HFF-Myc (cell line): ENCODE results near the gene DMGDH.

Experiments used
- DNase-seq: peaks from one replicate; pipeline ENCODE4 v3.0.0-alpha.2; 2011; ENCODE audit warnings: low read depth; ENCODE audit errors: extremely low read depth
- H3K4me3 ChIP-seq: replicated peaks from 2 replicates; pipeline ENCODE4 v1.5.1; 2011; ENCODE audit warnings: low read depth, mild to moderate bottlenecking, control low read depth, low read length
- CTCF ChIP-seq: IDR thresholded peaks from 2 replicates; pipeline ENCODE4 v1.5.1; 2012; ENCODE audit warnings: mild to moderate bottlenecking, low read depth, low read length, control low read depth; ENCODE audit errors: missing control alignments

DMGDH gene

GRCh38 chr5:79086116-79086515 is 16.6 kb upstream of the DMGDH start:
- TF ChIP-seq CTCF, result no peak
- H3K4me3 ChIP-seq, result no peak overlapping the region
- DNase-seq, result no peak

DNA sequence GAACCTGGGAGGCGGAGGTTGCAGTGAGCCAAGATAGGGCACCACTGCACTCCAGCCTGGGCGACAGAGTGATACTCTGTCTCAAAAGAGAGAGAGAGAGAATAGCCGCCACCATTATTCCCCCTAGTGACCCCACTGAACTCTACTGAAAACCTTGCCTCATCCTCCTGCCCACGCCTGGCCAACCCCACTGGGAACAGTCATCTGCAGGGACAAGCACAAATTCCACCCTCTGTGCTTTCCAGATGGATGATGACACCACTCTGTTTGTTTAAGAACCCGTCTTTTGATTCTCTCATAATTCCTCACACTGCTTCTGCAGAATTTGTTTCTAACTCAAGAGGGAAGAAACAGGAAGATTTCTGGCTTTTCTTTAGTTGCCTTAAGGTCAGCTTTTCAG is 12.3 kb upstream of the DMGDH start:
- DNase-seq, result no peak
- TF ChIP-seq CTCF, result no peak
- no peak overlapping the region for H3K4me3 ChIP-seq

DNA sequence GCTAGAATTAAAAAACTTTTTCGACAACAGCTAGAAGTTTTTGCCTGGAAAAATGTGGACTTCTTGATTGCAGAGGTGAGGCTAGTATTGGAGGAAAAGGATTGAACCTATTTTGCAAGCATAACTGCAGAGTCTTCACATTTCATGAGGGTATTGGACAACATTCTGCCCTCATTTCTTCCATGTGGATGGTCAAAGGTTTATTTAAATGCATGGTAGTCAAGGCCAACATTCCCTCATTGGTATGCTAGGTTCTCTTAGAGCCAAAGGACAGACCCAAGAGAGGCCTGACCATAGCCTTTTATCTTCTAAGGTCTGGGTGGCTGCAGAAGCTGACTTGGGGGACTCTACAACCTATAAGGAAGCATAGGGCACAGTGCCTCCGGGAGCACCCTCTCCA is 11.3 kb upstream of the DMGDH start:
- DNase-seq, result no peak
- no peak for TF ChIP-seq CTCF
- H3K4me3 ChIP-seq, result no peak overlapping the region

DNA sequence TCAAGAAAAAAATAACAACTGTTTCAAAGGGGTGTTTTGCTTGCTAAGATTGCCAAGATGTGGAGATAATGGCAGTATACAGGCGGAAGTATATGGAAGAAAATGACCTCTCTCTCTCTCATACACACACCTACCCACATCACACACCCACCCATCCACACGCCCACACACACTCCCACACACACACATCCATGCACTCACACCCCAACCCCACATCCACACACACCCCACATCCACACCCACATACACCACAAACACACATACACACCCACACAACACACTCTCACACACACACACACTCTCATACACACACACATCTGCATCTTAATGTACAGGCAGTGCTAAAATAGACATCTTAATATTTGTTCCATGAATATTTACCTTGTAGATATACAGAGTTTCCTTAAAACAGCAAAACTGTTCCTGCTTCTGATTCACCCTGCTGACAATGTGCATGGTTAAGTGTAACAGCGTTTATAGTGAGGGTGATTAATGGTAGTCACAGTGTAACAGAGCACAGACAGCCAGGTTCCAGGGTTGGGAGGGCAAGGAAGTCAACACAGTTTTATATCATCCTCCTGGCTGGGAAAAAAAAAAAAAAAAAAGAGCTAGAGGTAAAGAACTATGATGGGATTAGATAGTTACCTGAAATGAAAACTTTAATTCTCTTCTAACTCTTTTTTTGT is 8.3 kb upstream of the DMGDH start:
- no peak for DNase-seq
- no peak overlapping the region for H3K4me3 ChIP-seq
- no peak for TF ChIP-seq CTCF

GRCh38 chr5:79076819-79077218 is 7.3 kb upstream of the DMGDH start:
- H3K4me3 ChIP-seq, result no peak overlapping the region
- TF ChIP-seq CTCF, result no peak
- DNase-seq, result no peak

DNA sequence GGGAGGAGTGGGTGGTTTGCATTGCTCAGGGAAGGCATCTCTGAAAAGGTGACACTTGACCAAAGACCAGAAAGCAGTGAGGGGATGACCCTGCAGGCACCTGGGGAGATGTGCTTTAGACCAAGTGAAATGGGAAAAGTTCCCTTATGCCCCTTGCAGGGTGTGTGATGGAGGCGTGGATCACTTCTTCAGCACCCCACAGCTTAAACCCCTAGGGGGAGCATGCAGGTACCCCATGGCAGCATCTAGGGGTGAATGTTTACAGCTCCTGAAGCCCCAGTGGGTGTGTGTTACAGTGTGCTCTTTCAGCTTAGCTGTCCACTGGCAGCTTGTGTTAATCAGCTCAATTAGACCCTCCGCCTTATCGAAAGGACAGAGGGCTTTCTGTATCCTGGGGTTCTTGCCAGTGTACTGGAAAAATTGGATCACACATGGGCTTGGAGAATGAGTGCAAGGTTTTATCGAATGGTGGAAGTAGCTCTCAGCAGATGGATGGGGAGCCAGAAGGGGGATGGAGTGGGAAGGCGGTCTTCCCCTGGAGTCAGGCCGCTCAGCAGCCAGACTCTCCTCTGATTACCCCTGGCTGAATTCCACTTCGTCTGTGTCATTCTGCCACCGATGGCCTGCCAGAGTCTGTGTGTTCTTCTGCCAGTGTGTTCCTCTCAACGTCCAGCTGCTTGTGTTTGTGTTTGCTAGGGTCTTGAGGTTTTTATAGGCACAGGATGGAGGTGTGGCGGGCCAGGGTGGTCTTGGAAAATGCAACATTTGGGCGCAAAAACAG is 6.4 kb upstream of the DMGDH start:
- DNase-seq, result no peak
- no peak overlapping the region for H3K4me3 ChIP-seq
- no peak for TF ChIP-seq CTCF

DNA sequence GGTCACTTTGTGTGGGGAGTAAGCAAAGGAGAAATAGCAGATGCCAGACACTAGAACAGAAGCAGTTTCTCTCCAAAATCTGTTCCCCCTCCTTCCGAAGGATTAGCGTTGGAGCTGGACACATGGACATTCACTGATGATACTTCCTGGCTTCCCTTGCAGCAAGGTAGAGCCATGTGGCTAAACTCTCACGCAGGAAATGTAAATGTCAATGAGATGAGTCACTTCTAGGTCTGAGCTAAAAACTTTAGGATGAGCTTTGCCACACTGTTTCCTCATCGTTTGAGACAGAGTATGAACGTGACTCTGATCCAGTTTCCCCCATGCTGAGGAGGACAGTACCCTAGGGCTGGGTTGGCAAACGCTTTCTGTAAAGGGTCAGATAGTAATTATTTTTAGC is 5.2 kb upstream of the DMGDH start:
- DNase-seq, result peak; percentile 45
- H3K4me3 ChIP-seq, result no peak overlapping the region
- no peak for TF ChIP-seq CTCF
